ENCODE results near the gene GNMT. TPM values are rescaled to one million over a fixed set of nuclear protein-coding genes. Genes with fewer than 3 reads are reported as not detected.

GNMT gene
- total and polyA plus RNA-seq, 9 of the 15 experiments (the other 6 are each of a cell fraction or from before 2014, with no cell fraction given), result 0.11 to 0.29 (median 0.15) TPM; not detected in 6

DNA sequence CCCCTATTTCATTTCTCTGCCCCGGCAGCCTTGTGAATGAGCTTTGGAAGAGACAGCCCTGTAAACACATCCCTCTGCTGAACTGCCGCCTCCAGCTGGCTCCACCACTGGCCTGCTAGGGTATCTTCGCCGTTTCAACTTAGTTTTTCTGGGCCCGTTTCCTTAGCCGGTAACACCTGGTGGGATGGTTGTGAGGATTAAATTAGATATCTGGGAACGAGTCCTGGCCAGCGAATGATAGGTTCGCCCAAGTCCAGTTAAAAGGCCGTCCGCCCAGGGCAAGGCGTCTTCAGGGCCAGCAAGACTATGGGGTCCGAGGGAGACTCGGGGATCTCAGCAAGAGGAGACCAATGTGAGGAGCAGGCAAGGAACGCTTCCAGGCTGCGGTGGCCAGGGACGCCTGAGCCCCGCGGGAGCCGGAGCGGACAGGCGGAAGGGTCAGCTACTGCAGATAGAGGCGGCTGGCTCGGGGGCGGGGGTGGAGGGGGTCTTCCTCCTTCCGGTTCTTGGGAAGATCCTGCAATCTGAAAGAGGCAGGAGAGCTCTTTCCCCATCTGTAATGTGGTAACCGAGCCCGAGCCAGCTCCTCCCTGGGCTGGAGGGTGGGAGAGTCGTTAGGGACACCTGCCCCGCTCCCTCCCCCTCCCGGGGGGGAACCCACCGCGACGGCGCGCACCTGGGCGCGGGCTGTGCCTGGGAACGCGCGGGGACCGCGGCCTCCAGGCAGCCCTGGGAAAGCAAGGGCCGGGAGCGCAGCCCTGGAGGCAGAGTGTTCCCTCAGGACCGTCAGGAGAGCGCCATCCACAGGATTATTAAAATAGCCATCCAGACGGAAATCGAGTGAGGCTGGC lies 49.2 kb upstream of the GNMT start:
- ChIA-PET CTCF (ENCODE audit: low intra/inter-chr PET ratio) (interaction anchor here (0.7 kb wide), 1 partner anchor 458 kb away, joined by 3 read pairs; the partner anchor contains the start of gene ZNF318), POLR2A (interaction anchor here (1.5 kb wide), 1 partner anchor 17 kb away, joined by 10 read pairs; the partner anchor contains the start of gene CNPY3)
- Histone ChIP-seq H2AFZ (ENCODE audit: low read depth, low read length) (no peak overlapping the region), H3K27ac (ENCODE audit: extremely low read depth, low read depth, low read length) (no peak overlapping the region), H3K4me1 (replicated peaks in 1 of 2; ENCODE audit: control insufficient read depth in 2 of 2, insufficient read depth in 2 of 2, low read length in 2 of 2) (peaks cover 5 to 13% of the 10 kb centered on the region in 2 experiments; a peak in 4 of 5 replicates), H3K36me3 (ENCODE audit: control insufficient read depth, insufficient read depth, low read length) (no peaks in the 10 kb centered on the region), H3K4me2 (ENCODE audit: insufficient read depth, low read length) (no peak overlapping the region), H3K4me3 (no peak overlapping the region), H4K20me1 (replicated peaks; ENCODE audit: control insufficient read depth, insufficient read depth, low read length) (no peaks in the 10 kb centered on the region), H3K9me1 (ENCODE audit: control insufficient read depth, insufficient read depth, low read length) (no peaks in the 10 kb centered on the region), H3K9me3 (replicated peaks; ENCODE audit: control insufficient read depth, insufficient read depth, low read depth, low read length) (no peaks in the 10 kb centered on the region), H3K9ac (ENCODE audit: insufficient read depth in 1 of 2, low read depth in 2 of 2, low read length in 2 of 2) (no peak overlapping the region), H3K27me3 (ENCODE audit: control insufficient read depth in 2 of 2, insufficient read depth in 2 of 2, low read length in 2 of 2) (no peaks in the 10 kb centered on the region), H3K79me2 (ENCODE audit: control insufficient read depth, insufficient read depth, low read length) (no peaks in the 10 kb centered on the region)
- FAIRE-seq, result no peak
- in situ Hi-C loops (cut with MboI), result no loop called here
- no peak for TF ChIP-seq MCM3 (IDR thresholded peaks at IDR 0.05)
- TF ChIP-seq, protein P1, sequence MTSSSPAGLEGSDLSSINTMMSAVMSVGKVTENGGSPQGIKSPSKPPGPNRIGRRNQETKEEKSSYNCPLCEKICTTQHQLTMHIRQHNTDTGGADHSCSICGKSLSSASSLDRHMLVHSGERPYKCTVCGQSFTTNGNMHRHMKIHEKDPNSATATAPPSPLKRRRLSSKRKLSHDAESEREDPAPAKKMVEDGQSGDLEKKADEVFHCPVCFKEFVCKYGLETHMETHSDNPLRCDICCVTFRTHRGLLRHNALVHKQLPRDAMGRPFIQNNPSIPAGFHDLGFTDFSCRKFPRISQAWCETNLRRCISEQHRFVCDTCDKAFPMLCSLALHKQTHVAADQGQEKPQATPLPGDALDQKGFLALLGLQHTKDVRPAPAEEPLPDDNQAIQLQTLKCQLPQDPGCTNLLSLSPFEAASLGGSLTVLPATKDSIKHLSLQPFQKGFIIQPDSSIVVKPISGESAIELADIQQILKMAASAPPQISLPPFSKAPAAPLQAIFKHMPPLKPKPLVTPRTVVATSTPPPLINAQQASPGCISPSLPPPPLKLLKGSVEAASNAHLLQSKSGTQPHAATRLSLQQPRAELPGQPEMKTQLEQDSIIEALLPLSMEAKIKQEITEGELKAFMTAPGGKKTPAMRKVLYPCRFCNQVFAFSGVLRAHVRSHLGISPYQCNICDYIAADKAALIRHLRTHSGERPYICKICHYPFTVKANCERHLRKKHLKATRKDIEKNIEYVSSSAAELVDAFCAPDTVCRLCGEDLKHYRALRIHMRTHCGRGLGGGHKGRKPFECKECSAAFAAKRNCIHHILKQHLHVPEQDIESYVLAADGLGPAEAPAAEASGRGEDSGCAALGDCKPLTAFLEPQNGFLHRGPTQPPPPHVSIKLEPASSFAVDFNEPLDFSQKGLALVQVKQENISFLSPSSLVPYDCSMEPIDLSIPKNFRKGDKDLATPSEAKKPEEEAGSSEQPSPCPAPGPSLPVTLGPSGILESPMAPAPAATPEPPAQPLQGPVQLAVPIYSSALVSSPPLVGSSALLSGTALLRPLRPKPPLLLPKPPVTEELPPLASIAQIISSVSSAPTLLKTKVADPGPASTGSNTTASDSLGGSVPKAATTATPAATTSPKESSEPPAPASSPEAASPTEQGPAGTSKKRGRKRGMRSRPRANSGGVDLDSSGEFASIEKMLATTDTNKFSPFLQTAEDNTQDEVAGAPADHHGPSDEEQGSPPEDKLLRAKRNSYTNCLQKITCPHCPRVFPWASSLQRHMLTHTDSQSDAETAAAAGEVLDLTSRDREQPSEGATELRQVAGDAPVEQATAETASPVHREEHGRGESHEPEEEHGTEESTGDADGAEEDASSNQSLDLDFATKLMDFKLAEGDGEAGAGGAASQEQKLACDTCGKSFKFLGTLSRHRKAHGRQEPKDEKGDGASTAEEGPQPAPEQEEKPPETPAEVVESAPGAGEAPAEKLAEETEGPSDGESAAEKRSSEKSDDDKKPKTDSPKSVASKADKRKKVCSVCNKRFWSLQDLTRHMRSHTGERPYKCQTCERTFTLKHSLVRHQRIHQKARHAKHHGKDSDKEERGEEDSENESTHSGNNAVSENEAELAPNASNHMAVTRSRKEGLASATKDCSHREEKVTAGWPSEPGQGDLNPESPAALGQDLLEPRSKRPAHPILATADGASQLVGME (CRISPR knock-in tag; IDR thresholded peaks at IDR 0.05), result no peak
- TF ChIP-seq MEF2A (IDR thresholded peaks at IDR 0.05; ENCODE audit: control insufficient read depth, low read depth, low read length), result no peak
- TF ChIP-seq SMAD2 (IDR thresholded peaks at IDR 0.05; ENCODE audit: low read depth, low read length), result no peak
- no peak for TF ChIP-seq SLC30A9 (CRISPR knock-in tag; IDR thresholded peaks at IDR 0.05)
- TF ChIP-seq DDX20 (tag; IDR thresholded peaks at IDR 0.05; ENCODE audit: low read depth), result no peak
- no peak for TF ChIP-seq FOXA1 (IDR thresholded peaks at IDR 0.05; ENCODE audit: borderline replicate concordance)
- TF ChIP-seq NR1H2 (CRISPR knock-in tag; IDR thresholded peaks at IDR 0.05), result no peak
- no peak for TF ChIP-seq GATA2 (CRISPR knock-in tag; IDR thresholded peaks at IDR 0.05)
- TF ChIP-seq BCL6 (CRISPR knock-in tag; IDR thresholded peaks at IDR 0.05), result no peak
- 79% methylated on average over 30 of the region's 49 CpGs for WGBS (ENCODE audit: insufficient coverage, low coverage, missing lambda C conversion rate)
- ATAC-seq, result no peak
- DNase-seq (ENCODE audit: extremely low read depth in 1 of 4, low spot score in 3 of 4), result no peak
- intact Hi-C loops (cut with micrococcal nuclease), result no loop called here
- BruUV-seq (replicated peaks), result no TSS peak

Measured in K562 (cell line).